ENCODE measurements around the gene GATD1.
A peak's percentile ranks its signal among the peaks of the same experiment; 100 is the strongest.

- TF ChIP-seq TAF1 (IDR thresholded peaks at IDR 0.05; ENCODE audit: low read depth) = no peak
- no peak for TF ChIP-seq REST (IDR thresholded peaks at IDR 0.05; ENCODE audit: low read depth)
- no peak for TF ChIP-seq CEBPB (IDR thresholded peaks at IDR 0.05)
- no peak for TF ChIP-seq EP300 (IDR thresholded peaks at IDR 0.05; ENCODE audit: borderline replicate concordance)
- TF ChIP-seq RAD21 (IDR thresholded peaks at IDR 0.05; ENCODE audit: low read depth) = peak; percentile 46; the same call in 1 of the 2 replicates
- TF ChIP-seq CREB1 (IDR thresholded peaks at IDR 0.05; ENCODE audit: low read depth) = no peak
- TF ChIP-seq MAX (IDR thresholded peaks at IDR 0.05) = 0 out of 2 replicates have a peak, but pooled peaks have one; percentile 28
- no peak for TF ChIP-seq NFIC (IDR thresholded peaks at IDR 0.05)
- no peak for TF ChIP-seq TEAD4 (IDR thresholded peaks at IDR 0.05)
- no peak for TF ChIP-seq FOXM1 (IDR thresholded peaks at IDR 0.05; ENCODE audit: borderline replicate concordance, low read depth)
- no peak for TF ChIP-seq TCF12 (IDR thresholded peaks at IDR 0.05; ENCODE audit: low read depth)
- TF ChIP-seq EGR1 (IDR thresholded peaks at IDR 0.05) = no peak
- no peak for TF ChIP-seq YY1 (IDR thresholded peaks at IDR 0.05; ENCODE audit: low read depth)
Observed at GRCh38 chr11:783581-784015, 6.3 kb upstream of the GATD1 start.
